ENCODE results near the gene CPNE2.

DNA sequence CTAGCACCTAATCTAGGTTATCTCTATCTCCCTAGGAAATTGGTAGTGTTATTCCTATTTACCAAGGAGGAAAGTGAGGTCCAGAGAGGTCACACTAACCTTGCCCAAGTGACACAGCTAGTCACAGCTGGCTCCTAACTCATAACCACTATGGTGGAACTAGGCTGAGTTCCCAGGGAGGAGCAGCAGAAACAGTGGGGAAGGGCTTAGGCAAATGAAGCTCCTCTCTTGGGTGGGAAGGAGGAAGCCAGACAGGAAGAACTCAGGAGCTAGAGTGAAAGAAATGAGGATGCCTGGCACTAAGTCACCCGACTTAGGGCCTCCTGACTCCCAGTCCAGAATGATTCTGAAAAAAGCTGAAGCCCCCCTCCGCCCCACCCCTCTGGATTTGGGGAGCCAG, 59.0 kb downstream of the CPNE2 start:
- TF ChIP-seq EZH2 (IDR thresholded peaks at IDR 0.05) (no peak), FOXP2 (optimal IDR thresholded peaks at IDR 0.05; ENCODE audit: control extremely low read depth, extremely low read length, insufficient read depth) (no peak)

Data from SK-N-MC (cell line).